Motor neuron (in vitro differentiated cells): ENCODE results near the gene CDCA8. TPM values are rescaled to one million over a fixed set of nuclear protein-coding genes. Genes with fewer than 3 reads are reported as not detected.
"Not testable (repeated sequence)": the region's sequence is repeated elsewhere in the genome, so short reads cannot be mapped to it uniquely, and the experiment has no call there.

Experiments used
- ATAC-seq, 8 experiments: fragments of 200-7000 bp; cut with Tn5 transposase; replicated peaks in 6 of 8; 2 replicates each; pipeline ENCODE4 v1.8.0; 2021; ENCODE audit warnings: mild to moderate bottlenecking in 8 of 8, moderate library complexity in 8 of 8
- H3K27ac ChIP-seq, 2 donors: fragments of 250-450 bp; sonication (Bioruptor Pico); 2 replicates each; pipeline ENCODE4 v1.9.0; 2021; ENCODE audit warnings: antibody characterized with exemption in 2 of 2, mild to moderate bottlenecking in 2 of 2, moderate library complexity in 1 of 2
- H3K4me1 ChIP-seq, 2 donors: fragments of 250-450 bp; sonication (Bioruptor Pico); replicated peaks in 1 of 2; 2 replicates each; pipeline ENCODE4 v1.6.1; 2021; ENCODE audit warnings: antibody characterized with exemption in 2 of 2, mild to moderate bottlenecking in 2 of 2, moderate library complexity in 1 of 2
- H3K4me3 ChIP-seq, 5 donors: fragments of 250-450 bp; sonication (Bioruptor Pico); 2 replicates each; pipeline ENCODE4 v1.9.0; 2021; ENCODE audit warnings: antibody characterized with exemption in 5 of 5, mild to moderate bottlenecking in 5 of 5, moderate library complexity in 4 of 5
- WGBS, 10 experiments: fragments of 450-650 bp; shearing (Covaris generic); methylation state at CpG; one replicate each; pipeline ENCODE4 v1.0.0; 2022; 5-methylcytosine and 5-hydroxymethylcytosine counted together
- in situ Hi-C, 9 experiments: fragments of 400-800 bp; cut with MboI; loops; one replicate each; pipeline ENCODE4 v1.15.0; 2021; ENCODE audit warnings: low sequenced_read_pairs in 9 of 9, low pct_unique_long_range_greater_than_20kb in 2 of 9; ENCODE audit not compliant: unreplicated experiment in 9 of 9
- total RNA-seq, 8 experiments: library from RNA; unstranded; fragments of 300-600 nt; gene quantifications; 2 replicates each; pipeline versions ENCODE4 v1.2.3 to v1.2.4, GENCODE V29; 2022

Gene CDCA8
- total RNA-seq, 8 experiments from 2014 or later: 0.20 to 57.4 (median 3.2) TPM

- H3K4me3 ChIP-seq: no peak overlapping the region
- in situ Hi-C loops: loop anchor here in 4 of 9 experiments (10.0 to 25.0 kb wide), 5 partner anchors 73 to 1166 kb away; partner anchors contain the start of genes MEAF6 (in 1 of the 4) and ZC3H12A (in 1 of the 4)
- WGBS, 10 experiments: 40 to 92% (median 76%) methylated on average over 1 to 5 of the region's 5 CpGs; no CpG with 5 or more reads in 2 of the 10 experiments
- ATAC-seq: no peak
- no peak overlapping the region for H3K27ac ChIP-seq
- peaks cover 11 to 18% of the 10 kb centered on the region in 2 donors for H3K4me1 ChIP-seq
Measured at GRCh38 chr1:37677808-37678207, 14.5 kb upstream of the CDCA8 start.

GRCh38 chr1:37680933-37681332 lies 11.4 kb upstream of the CDCA8 start:
- peaks cover 11 to 17% of the 10 kb centered on the region in 2 donors for H3K4me1 ChIP-seq
- in situ Hi-C loops: loop anchor here in 4 of 9 experiments (10.0 to 25.0 kb wide), 5 partner anchors 76 to 1169 kb away; partner anchors contain the start of genes MEAF6 (in 1 of the 4) and ZC3H12A (in 1 of the 4)
- ATAC-seq: no peak
- H3K27ac ChIP-seq: no peak overlapping the region
- WGBS, 10 experiments: 50 to 100% (median 96%) methylated on average over 1 to 3 of the region's 3 CpGs; no CpG with 5 or more reads in 1 of the 10 experiments
- H3K4me3 ChIP-seq: no peak overlapping the region

- Histone ChIP-seq H3K27ac (no peak overlapping the region), H3K4me3 (no peak overlapping the region), H3K4me1 (peaks cover 0 to 1% of the 10 kb centered on the region in 2 donors)
- in situ Hi-C loops: loop anchor here in 4 of 9 experiments (10.0 to 25.0 kb wide), 5 partner anchors 78 to 1170 kb away; partner anchors contain the start of genes MEAF6 (in 1 of the 4) and ZC3H12A (in 1 of the 4)
- ATAC-seq: peak; percentile 62 to 85 (median 73)
- WGBS, 10 experiments: 0 to 79% (median 58%) methylated on average over 1 to 5 of the region's 5 CpGs; no CpG with 5 or more reads in 1 of the 10 experiments
Measured at GRCh38 chr1:37682334-37682987, 9.9 kb upstream of the CDCA8 start.

GRCh38 chr1:37684182-37684581 lies 8.1 kb upstream of the CDCA8 start:
- not testable (repeated sequence) for H3K4me1 ChIP-seq, ATAC-seq, H3K4me3 ChIP-seq, H3K27ac ChIP-seq
- 90 to 100% (median 96%) methylated on average over 1 to 9 of the region's 9 CpGs for WGBS, 10 experiments
- in situ Hi-C loops: loop anchor here in 4 of 9 experiments (10.0 to 25.0 kb wide), 5 partner anchors 79 to 1172 kb away; partner anchors contain the start of genes MEAF6 (in 1 of the 4) and ZC3H12A (in 1 of the 4)

GRCh38 chr1:37685722-37686121 lies 6.6 kb upstream of the CDCA8 start:
- in situ Hi-C loops: loop anchor here in 4 of 9 experiments (10.0 to 25.0 kb wide), 5 partner anchors 81 to 1173 kb away; partner anchors contain the start of genes MEAF6 (in 1 of the 4) and ZC3H12A (in 1 of the 4)
- 82 to 100% (median 93%) methylated on average over 2 to 3 of the region's 3 CpGs; no CpG with 5 or more reads in 1 of the 10 experiments for WGBS, 10 experiments
- Histone ChIP-seq H3K4me3 (no peak overlapping the region), H3K27ac (no peak overlapping the region), H3K4me1 (peaks cover 7 to 8% of the 10 kb centered on the region in 2 donors)
- no peak for ATAC-seq

DNA sequence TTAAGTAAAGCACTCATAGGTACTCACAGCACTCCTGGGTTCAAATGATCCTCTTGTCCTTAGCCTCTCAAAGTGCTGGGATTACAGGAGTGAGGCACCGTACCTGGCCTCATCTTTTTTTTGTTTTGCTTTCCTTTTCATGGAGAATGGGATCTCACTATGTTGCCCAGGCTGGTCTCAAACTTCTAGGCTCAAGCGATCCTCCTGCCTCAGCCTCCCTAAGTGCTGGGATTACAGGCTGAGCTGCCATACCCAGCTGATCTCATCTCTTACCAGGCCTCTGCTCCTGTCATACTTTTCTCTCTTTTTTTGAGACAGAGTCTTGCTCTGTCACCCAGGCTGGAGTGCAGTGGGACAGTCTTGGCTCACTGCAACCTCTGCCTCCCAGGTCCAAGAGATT lies 4.6 kb upstream of the CDCA8 start:
- not testable (repeated sequence) for ATAC-seq, H3K4me3 ChIP-seq, H3K27ac ChIP-seq
- 88 to 100% (median 100%) methylated on average over 1 to 2 of the region's 2 CpGs; no CpG with 5 or more reads in 4 of the 10 experiments for WGBS, 10 experiments
- in situ Hi-C loops: loop anchor here in 4 of 9 experiments (10.0 to 25.0 kb wide), 5 partner anchors 83 to 1175 kb away; partner anchors contain the start of genes MEAF6 (in 1 of the 4) and ZC3H12A (in 1 of the 4)
- H3K4me1 ChIP-seq: peaks cover 8 to 13% of the 10 kb centered on the region in 2 donors

DNA sequence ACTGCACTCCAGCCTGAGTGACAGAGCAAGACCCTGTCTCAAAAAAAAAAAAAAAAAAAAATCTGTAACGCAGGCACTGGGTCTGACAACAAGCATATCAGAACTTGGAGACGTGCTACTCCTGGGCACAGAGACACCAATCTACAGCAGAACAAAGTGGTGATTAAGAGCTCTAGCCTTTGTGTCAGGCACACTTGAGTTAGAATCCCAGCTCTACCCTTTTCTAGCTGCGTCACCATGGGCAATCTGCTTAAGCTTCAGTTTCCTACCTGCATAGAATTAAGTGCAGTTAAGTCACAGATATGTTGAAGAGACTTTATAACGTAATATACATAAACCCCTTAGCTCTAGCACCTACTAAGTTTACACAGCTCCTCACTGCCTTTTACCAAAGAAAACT lies 3.4 kb upstream of the CDCA8 start:
- Histone ChIP-seq H3K27ac (no peak overlapping the region), H3K4me3 (peak overlapping the region; percentile 59 to 87 (median 82)), H3K4me1 (peaks cover 8 to 13% of the 10 kb centered on the region in 2 donors)
- in situ Hi-C loops: loop anchor here in 4 of 9 experiments (10.0 to 25.0 kb wide), 5 partner anchors 84 to 1177 kb away; partner anchors contain the start of genes MEAF6 (in 1 of the 4) and ZC3H12A (in 1 of the 4)
- no peak for ATAC-seq
- WGBS, 10 experiments: 33 to 94% (median 88%) methylated on average over 1 to 4 of the region's 4 CpGs; no CpG with 5 or more reads in 2 of the 10 experiments

DNA sequence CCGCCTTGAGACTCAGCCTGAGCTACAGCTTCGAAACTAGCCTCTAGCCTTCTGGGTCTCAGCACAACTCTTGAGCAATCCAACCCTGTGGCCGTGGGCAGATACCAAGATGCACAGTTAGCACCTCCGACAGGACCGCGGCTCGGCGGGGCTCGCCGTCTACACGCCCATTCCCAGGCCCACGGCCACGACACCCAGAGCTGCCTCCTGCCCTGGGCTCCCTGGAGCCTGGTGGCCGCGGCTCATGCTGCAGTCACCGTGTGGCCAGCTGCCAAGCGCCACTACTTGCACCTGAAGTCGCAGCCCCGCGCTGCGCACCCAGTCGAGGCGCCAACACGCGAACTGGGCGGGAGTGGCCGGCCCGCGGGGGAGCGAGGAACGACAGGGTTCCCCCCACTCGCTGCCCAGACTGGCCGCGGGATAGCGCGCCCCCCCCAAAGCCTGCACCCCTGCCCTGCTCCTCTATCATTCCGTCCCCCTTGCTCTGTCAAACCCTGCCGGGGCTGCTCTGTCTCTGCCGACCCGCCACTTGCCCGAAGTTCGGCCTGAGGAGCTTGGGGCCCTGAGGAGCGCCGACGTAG lies 729 bp upstream of the CDCA8 start:
- H3K4me3 ChIP-seq: peak overlapping the region; percentile 47 to 83 (median 71)
- H3K27ac ChIP-seq: no peak overlapping the region
- peaks cover 8 to 13% of the 10 kb centered on the region in 2 donors for H3K4me1 ChIP-seq
- WGBS, 10 experiments: 0 to 10% (median 5%) methylated on average over 1 to 9 of the region's 45 CpGs; no CpG with 5 or more reads in 2 of the 10 experiments
- in situ Hi-C loops: loop anchor here in 3 of 9 experiments (25.0 kb wide), 4 partner anchors 179 to 1179 kb away; partner anchors contain the start of genes MEAF6 (in 1 of the 3) and ZC3H12A (in 1 of the 3)
- ATAC-seq: peak in 5 of 8 experiments; percentile 3 to 20 (median 8)

GRCh38 chr1:37692834-37693175 lies 489 bp downstream of the CDCA8 start:
- WGBS, 10 experiments: 2 to 20% (median 8%) methylated on average over 1 to 7 of the region's 16 CpGs; no CpG with 5 or more reads in 5 of the 10 experiments
- in situ Hi-C loops: loop anchor here in 3 of 9 experiments (25.0 kb wide), 4 partner anchors 181 to 1181 kb away; partner anchors contain the start of genes MEAF6 (in 1 of the 3) and ZC3H12A (in 1 of the 3)
- Histone ChIP-seq H3K4me1 (peaks cover 8 to 13% of the 10 kb centered on the region in 2 donors), H3K4me3 (peak overlapping the region; percentile 47 to 83 (median 71)), H3K27ac (peak overlapping the region in 1 of 2 donors; percentile 35)
- ATAC-seq: no peak

DNA sequence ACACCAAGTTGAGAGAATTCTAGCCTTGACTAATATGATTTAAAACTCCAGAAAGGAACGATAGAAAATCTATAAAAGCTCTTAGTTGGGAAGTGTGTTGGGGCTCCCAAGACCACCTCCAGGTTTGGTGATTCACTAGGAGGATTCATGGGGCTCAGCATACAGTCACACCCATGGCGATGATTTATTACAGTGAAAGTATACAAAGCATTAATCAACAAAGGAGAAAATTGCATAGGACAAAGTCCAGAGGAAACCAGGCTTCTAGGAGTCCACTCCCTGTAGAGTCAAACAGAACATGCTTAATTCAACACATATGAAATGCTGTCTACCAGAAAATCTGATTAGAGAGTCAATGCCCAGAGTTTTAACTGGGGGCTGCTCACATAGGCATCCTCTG lies 4.8 kb downstream of the CDCA8 start:
- in situ Hi-C loops: loop anchor here in 3 of 9 experiments (25.0 kb wide), 4 partner anchors 185 to 1185 kb away; partner anchors contain the start of genes MEAF6 (in 1 of the 3) and ZC3H12A (in 1 of the 3)
- 13 to 100% (median 96%) methylated on average over 1 to 2 of the region's 2 CpGs; no CpG with 5 or more reads in 1 of the 10 experiments for WGBS, 10 experiments
- Histone ChIP-seq H3K4me1 (no peaks in the 10 kb centered on the region), H3K27ac (no peak overlapping the region), H3K4me3 (no peak overlapping the region)
- ATAC-seq: no peak

GRCh38 chr1:37697737-37698136 lies 5.4 kb downstream of the CDCA8 start:
- no peak for ATAC-seq
- Histone ChIP-seq H3K4me3 (no peak overlapping the region), H3K27ac (no peak overlapping the region), H3K4me1 (no peaks in the 10 kb centered on the region)
- in situ Hi-C loops: loop anchor here in 3 of 9 experiments (25.0 kb wide), 4 partner anchors 185 to 1185 kb away; partner anchors contain the start of genes MEAF6 (in 1 of the 3) and ZC3H12A (in 1 of the 3)
- 20 to 78% (median 58%) methylated on average over 1 to 2 of the region's 2 CpGs; no CpG with 5 or more reads in 2 of the 10 experiments for WGBS, 10 experiments

DNA sequence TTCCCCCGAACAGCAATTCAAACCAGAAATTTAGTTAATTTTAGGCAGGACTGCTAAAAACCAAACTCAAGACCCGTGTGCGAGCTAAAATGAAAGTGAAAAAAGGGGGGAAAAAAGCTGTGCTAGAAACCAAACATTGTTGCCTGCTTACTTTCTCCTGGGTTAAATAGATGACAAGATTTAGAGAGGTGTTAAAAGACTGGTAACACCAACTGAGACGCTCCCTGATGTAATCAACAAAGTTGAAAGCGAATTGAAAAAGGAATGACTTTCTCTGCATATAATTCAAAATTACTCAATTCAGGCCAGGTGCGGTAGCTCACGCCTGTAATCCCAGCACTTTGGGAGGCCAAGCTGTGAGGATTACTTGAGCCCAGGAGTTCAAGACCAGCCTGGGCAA lies 6.8 kb downstream of the CDCA8 start:
- no peak for ATAC-seq
- H3K4me3 ChIP-seq: no peak overlapping the region
- H3K4me1 ChIP-seq: no peaks in the 10 kb centered on the region
- WGBS, 10 experiments: 87 to 100% (median 94%) methylated on average over 3 to 7 of the region's 7 CpGs
- in situ Hi-C loops: loop anchor here in 3 of 9 experiments (25.0 kb wide), 4 partner anchors 187 to 1187 kb away; partner anchors contain the start of genes MEAF6 (in 1 of the 3) and ZC3H12A (in 1 of the 3)
- H3K27ac ChIP-seq: no peak overlapping the region
